ENCODE results near the gene INSRR.

The INSRR gene

GRCh38 chr1:156875341-156875615 is 16.4 kb upstream of the INSRR start:
- no peak overlapping the region for H3K27ac ChIP-seq
- H3K27me3 ChIP-seq (ENCODE audit: insufficient read depth, low read depth): peaks cover 100% of the 10 kb centered on the region
- H3K4me2 ChIP-seq: no peak overlapping the region
- no peak for TF ChIP-seq CTCF (conservative IDR thresholded peaks at IDR 0.05; ENCODE audit: low read depth, low read length)
- H4K20me1 ChIP-seq (ENCODE audit: insufficient read depth): no peaks in the 10 kb centered on the region
- peaks cover 10% of the 10 kb centered on the region for H3K4me1 ChIP-seq (ENCODE audit: low read depth, poor library complexity, severe bottlenecking)
- H3K36me3 ChIP-seq (ENCODE audit: insufficient read depth): no peaks in the 10 kb centered on the region
- H3K79me2 ChIP-seq (ENCODE audit: insufficient read depth, low read depth): no peaks in the 10 kb centered on the region
- H2AFZ ChIP-seq (ENCODE audit: low read depth): no peak overlapping the region
- H3K4me3 ChIP-seq (IDR thresholded peaks at IDR 0.05; ENCODE audit: insufficient read depth, low read depth, low read length): no peak overlapping the region
- no peak overlapping the region for H3K9ac ChIP-seq

GRCh38 chr1:156874572-156875340 is 15.8 kb upstream of the INSRR start:
- TF ChIP-seq CTCF (conservative IDR thresholded peaks at IDR 0.05; ENCODE audit: low read depth, low read length): no peak
- no peak overlapping the region for H3K4me2 ChIP-seq
- H4K20me1 ChIP-seq (ENCODE audit: insufficient read depth): no peaks in the 10 kb centered on the region
- H2AFZ ChIP-seq (ENCODE audit: low read depth): no peak overlapping the region
- no peak overlapping the region for H3K27ac ChIP-seq
- no peak overlapping the region for H3K9ac ChIP-seq
- H3K4me3 ChIP-seq (IDR thresholded peaks at IDR 0.05; ENCODE audit: insufficient read depth, low read depth, low read length): no peak overlapping the region
- no peaks in the 10 kb centered on the region for H3K79me2 ChIP-seq (ENCODE audit: insufficient read depth, low read depth)
- peaks cover 8% of the 10 kb centered on the region for H3K4me1 ChIP-seq (ENCODE audit: low read depth, poor library complexity, severe bottlenecking)
- peaks cover 100% of the 10 kb centered on the region for H3K27me3 ChIP-seq (ENCODE audit: insufficient read depth, low read depth)
- H3K36me3 ChIP-seq (ENCODE audit: insufficient read depth): no peaks in the 10 kb centered on the region

- no peak for TF ChIP-seq CTCF (conservative IDR thresholded peaks at IDR 0.05; ENCODE audit: low read depth, low read length)
- Histone ChIP-seq H2AFZ (ENCODE audit: low read depth) (no peak overlapping the region), H3K27ac (no peak overlapping the region), H3K27me3 (ENCODE audit: insufficient read depth, low read depth) (peaks cover 100% of the 10 kb centered on the region), H4K20me1 (ENCODE audit: insufficient read depth) (no peaks in the 10 kb centered on the region), H3K4me2 (no peak overlapping the region), H3K36me3 (ENCODE audit: insufficient read depth) (no peaks in the 10 kb centered on the region), H3K4me3 (IDR thresholded peaks at IDR 0.05; ENCODE audit: insufficient read depth, low read depth, low read length) (no peak overlapping the region), H3K9ac (no peak overlapping the region), H3K79me2 (ENCODE audit: insufficient read depth, low read depth) (no peaks in the 10 kb centered on the region), H3K4me1 (ENCODE audit: low read depth, poor library complexity, severe bottlenecking) (peaks cover 8% of the 10 kb centered on the region)
Observed at GRCh38 chr1:156874142-156874541, 15.2 kb upstream of the INSRR start.

GRCh38 chr1:156873659-156874058 is 14.7 kb upstream of the INSRR start:
- peaks cover 100% of the 10 kb centered on the region for H3K27me3 ChIP-seq (ENCODE audit: insufficient read depth, low read depth)
- no peaks in the 10 kb centered on the region for H3K36me3 ChIP-seq (ENCODE audit: insufficient read depth)
- no peak overlapping the region for H3K4me2 ChIP-seq
- no peak overlapping the region for H3K4me3 ChIP-seq (IDR thresholded peaks at IDR 0.05; ENCODE audit: insufficient read depth, low read depth, low read length)
- H2AFZ ChIP-seq (ENCODE audit: low read depth): no peak overlapping the region
- H3K79me2 ChIP-seq (ENCODE audit: insufficient read depth, low read depth): no peaks in the 10 kb centered on the region
- peaks cover 8% of the 10 kb centered on the region for H3K4me1 ChIP-seq (ENCODE audit: low read depth, poor library complexity, severe bottlenecking)
- no peaks in the 10 kb centered on the region for H4K20me1 ChIP-seq (ENCODE audit: insufficient read depth)
- H3K9ac ChIP-seq: no peak overlapping the region
- no peak overlapping the region for H3K27ac ChIP-seq
- TF ChIP-seq CTCF (conservative IDR thresholded peaks at IDR 0.05; ENCODE audit: low read depth, low read length): no peak

All from KMS-11 (cell line).